Embryonic facial prominence (tissue), 1 donor: ENCODE data around the gene GOT1.

ENCODE experiments used
- DNase-seq: peaks from one replicate; pipeline ENCODE4 v3.0.0-alpha.2; 2016; ENCODE audit errors: extremely low spot score

GOT1 gene

DNA sequence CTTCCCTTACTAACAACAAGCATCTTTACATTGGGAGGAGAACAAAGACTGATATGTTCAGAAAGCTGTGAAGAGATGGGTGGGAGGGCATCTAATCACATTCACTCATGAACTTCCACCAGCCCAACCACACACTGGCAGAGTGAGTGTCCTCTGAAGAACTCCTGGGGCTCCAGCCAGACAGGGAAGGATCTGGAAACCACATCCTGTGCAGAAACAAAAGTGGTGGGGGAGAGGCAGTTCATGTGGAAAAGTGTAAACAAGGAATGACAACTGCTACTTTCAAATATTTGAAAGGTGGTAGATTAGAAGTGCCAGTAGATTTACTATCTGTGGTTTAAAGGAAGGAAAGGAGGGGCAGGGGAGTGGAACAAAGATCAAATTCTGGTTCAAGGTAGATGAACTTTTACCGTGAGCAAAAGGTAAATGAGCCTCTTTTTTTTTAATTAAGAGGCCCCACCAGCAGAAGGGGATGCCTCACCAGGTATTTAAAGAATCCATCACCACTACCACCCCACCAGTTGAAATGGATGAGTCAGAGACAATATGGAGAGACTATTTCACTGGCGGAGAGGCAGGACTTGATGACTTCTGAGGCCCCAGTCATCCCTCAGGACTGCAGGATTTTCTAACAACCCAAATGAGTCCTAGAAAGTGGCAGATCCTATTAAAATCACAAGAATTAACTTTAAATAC, 34.5 kb downstream of the GOT1 start:
- no peak for DNase-seq

DNA sequence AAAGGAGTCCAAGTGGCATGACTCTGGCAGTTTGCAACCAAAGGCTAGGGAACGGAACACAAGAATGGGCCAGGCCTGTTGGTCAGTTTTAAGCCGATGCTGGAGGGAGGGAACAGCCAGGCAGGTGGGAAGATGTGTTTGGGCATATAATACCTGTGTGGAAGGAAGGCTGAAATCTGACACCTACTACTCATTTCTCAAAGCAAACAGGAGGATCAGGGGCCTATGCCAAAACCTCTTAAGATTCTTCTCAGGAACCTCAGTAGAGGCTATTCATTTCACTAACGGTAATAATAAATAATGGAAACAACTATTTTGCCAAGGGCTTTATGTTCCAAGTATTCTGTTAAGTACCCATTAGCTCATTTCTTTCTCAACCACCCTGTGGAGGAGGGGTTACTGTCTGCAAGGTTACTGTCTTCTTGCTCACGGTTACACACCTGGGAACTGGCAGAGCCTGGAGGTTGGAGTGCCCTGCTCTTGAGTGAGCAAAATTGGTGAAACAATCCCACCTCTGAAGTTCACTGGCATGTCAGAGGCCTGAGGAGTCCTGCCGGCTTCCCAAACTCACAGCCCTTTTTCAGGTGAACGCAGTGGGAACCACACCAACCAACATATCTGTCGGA, 35.5 kb downstream of the GOT1 start:
- DNase-seq = no peak

DNA sequence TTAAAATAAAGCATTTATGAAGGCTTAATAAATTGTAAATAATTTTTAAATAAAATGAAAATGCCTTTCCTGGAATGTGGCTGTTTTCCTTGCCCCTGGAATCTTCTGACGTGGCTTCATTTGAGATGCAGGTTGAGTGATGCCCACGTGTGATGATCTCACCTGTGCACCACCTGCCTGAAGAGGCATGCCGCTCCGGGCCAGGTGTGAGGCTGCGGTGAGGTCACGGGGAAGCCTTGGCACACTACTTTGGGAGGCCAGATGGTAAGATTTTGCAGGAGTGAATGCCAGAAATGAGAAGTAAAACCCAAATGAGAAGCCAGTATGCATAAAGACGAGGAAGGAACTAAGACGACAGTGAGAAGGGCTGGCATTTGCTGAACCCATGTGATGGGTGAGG, 36.2 kb downstream of the GOT1 start:
- no peak for DNase-seq

DNA sequence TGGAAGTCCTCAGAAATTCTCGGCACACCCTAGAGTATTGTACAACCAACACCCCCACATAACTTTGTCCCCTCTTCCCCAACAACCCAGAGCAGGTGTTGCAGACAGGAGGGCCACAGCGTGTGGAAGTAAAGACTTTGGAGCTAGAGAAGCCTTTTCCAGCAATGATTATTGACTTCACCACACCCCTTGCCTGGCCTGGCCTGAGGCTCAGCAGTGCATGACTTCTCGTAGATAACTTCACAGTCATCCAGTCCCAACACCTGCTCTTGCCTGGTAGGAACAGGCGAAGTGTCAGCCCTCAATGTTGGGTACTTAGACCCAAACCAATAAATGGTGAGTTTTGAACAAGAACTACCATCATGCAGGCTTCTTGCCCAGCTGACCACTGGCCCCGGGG, 36.7 kb downstream of the GOT1 start:
- DNase-seq = no peak

DNA sequence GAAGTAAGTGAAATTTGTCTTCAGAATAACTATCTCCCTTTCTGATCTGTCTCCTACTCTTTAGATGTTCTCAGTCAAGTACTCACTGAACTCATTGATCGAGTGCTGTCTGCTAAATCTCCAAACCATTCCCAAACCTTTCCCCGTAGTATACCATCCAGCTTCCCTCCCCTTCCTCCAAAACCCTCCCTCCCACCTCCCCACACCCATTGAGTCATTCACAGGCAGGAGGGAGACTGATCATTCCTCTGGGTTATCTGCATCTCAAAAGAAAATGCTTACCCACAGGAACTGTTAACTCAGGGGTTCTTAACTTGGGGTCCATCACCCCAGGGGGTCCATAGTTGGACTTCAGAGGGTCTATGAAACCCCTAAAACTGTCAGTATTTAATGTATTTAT, 37.4 kb downstream of the GOT1 start:
- no peak for DNase-seq

DNA sequence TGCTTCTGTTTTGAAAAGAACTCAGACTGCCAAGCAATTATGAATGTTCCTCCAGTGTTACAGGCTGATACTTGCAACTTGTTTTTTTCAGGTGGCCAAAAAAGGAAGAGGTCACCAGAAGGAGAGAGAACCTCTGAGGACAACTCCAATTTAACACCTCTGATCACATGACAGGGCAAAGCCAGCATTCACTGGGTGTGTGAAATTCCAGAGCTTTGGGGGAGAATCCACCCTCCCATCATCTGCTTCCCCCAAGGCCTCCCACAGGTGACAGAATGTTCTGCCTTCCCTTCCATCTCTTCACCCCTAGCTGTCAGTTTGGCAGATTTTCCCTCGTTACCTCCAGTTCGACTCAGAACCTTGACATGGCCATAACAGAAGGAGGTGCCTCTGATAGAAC, 39.1 kb downstream of the GOT1 start:
- no peak for DNase-seq

DNA sequence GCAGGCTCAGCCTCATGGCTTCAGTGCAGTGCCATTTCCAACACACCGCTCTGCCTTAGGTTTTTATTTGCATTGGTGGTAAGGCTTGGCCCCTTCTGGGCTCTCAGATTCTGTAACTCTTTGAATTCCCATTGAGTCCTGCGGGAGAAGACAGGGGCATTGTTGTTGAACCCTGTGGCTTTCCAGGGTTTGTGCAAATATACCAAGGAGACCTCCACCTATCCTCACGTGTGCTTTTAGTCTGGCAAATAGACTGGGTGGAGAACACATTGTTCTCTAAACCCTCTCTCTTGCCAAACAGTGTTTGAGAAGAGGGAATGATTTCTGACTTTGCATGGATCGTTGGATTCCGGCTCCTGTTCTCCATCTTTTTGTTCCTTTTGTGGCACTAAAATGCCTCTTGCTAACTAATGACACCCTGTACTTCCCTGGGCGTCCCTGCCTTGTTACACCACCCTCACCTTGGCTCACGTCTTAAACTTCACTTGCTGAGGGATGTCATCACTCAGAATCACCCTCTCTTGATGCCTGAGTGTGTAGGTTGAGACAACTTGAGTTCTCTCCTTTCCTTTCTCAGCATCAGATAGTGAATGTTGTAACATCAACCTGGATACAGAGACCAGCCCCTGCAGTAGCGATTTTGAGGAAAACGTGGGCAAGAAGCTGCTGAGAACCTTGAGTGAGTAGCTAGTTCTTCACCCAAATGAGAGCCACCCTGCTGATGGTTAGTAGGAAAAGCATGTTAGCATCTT, 40.5 kb downstream of the GOT1 start:
- DNase-seq = no peak

DNA sequence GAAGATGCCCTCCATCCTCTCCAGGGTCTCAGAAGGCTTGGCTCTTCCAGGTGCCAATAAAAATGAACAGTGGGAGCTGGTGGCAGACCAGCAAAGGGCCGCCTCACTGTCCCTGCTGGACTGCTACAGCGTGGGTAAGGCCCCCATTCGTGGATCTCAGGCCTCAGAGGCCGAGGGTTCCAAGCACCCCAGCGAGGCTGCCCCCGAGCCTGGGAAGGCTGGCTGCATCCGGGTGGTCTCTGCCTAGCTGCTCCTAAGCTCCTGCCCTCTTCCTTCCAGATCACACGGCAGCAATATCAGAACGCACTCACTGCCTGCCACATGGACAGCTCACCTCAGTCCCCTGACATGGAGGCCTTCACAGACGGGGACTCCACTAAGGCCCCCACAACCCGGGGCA, 42.9 kb downstream of the GOT1 start:
- DNase-seq = no peak

DNA sequence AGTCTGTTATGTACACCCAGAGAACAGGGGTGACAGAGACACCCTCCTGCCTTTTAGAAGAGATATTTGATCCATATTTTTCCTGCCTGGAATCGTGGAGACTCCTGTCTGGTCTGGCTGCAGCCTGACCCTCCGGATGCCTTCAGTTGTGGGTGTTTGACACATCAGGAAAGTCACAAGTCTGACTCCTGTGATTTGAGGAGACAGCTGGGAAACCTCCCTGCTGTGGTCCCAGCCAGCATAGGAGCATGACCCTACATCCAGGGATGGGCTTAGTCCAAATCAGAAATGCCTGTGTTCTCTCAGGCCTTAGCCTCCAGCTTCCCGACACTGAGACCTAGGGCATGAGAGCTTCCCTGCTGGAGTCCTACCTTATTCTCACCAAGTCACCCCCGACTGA, 43.4 kb downstream of the GOT1 start:
- no peak for DNase-seq

DNA sequence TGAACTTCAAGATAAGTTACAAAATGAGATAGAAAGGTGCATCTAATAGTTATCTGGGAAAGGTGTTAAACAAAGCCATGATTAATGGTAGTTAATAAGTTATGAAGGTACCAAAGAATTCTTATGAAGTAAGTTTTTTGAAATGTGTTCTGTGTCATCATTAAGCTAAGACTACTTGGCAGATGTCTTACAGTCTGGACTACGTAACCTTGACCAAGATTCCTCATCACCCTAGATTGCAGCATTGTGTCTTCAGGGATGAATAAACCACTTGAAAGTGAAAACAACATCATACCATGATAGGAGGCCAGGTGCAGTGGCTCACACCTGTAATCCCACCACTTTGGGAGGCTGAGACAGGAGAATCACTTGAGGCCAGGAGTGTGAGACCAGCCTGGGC, 48.2 kb downstream of the GOT1 start:
- no peak for DNase-seq

DNA sequence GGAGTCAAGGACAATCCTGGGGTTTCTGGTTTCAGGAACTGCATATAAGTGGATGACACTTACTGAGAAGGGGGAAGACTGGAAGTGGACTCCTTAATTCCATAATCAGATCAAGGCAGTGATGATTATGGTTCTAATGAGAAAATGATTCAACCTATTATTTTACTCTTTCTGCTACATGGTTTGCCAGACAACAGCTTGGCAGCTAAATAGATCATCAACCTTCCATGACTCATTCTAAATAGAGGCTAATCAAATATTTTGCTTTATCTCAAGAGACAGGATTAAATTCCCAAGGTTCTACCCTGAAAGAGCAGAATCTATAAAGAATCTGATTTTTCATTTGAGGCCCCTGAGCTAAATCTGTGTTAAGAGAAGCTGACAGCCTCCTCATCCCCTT, 55.0 kb downstream of the GOT1 start:
- no peak for DNase-seq

DNA sequence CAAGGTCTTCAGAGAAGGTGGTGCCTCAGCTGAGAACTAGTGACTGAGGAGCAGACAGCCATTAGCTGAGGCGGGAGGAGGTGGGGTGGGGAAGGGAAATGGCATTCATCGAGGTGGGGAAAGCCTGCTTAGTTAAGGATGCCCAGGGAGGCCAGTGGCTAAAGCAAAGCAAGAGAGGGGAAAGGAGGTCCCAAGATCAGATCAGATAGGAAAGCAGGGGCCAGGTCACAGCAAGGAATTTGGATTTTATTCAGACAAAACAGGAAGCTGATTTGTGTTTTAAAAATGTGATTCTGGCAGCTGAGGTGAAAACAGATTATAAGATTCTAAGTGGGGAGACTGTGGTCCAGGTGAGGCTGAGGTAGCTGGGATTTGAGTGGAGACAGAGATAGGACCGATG, 55.5 kb downstream of the GOT1 start:
- no peak for DNase-seq

DNA sequence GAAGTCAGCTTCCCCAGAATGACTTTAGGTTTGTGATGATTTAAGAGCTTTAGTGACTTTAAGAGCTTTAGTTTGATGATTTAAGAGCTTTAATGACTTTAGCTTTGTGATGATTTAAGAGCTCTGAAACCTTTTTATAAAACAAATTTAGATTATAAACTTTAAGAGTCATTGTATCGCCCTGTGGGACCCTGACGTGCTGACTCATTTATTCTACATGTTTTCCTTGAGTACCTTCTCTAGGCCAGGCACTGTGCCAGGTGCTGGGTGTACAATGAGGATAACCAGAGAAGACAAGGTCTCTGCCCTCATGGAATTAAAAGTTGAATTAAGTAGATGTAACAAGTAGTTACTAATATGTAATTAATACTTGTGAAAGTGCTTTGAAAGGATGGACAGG, 55.9 kb downstream of the GOT1 start:
- no peak for DNase-seq

DNA sequence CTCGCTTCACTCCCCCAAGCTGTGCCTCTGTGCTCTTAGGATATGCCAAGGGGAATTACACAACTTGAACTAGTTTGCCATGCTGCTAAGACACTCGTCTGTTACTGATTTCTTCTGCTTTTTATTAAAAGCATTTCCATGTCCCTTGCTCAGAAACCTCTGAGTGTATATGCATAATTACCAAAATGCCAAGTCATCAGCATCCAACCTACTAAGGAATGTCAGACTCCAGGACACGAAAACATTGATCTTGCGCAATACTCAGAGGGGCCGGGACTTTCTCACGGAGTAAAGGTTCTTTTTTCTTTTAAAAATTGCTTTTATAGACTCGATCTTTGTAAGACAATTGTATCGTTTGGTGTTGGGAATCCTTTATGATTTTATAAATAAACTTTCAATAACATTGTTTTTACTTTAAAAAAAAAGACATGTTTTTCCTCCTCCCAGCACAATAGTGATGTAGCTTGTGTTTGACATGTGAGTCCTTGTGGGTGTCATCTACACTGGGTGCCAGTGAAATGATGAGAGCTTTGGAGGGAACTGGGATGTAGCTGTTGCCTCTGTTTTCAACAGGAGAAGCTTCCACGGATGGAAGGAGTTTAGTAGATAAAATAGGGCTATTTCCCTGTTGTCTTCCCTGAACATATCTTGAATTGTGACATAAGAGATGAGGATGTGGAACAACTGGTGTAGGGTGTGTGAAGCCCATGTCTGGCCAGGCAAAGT, 57.7 kb downstream of the GOT1 start:
- peak; percentile 45 for DNase-seq

DNA sequence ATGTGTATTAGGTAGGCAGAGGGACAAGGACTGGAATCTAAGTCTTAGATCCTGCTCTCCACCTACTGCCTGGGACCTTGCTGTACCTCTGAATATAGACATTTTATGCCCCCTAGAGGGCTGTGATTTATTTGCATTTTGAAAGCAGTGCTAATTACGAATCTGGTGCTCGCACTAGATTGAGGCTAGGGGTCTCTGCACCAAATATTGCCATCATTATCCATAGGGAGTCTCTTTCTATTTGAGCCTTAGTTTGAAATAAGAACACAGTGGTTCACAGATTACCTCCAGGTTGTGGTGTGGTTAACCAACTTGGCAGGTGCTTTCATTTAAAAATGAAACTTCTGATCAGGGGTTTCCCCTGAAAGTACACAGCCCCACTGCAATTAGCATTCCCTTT, 59.4 kb downstream of the GOT1 start:
- no peak for DNase-seq

DNA sequence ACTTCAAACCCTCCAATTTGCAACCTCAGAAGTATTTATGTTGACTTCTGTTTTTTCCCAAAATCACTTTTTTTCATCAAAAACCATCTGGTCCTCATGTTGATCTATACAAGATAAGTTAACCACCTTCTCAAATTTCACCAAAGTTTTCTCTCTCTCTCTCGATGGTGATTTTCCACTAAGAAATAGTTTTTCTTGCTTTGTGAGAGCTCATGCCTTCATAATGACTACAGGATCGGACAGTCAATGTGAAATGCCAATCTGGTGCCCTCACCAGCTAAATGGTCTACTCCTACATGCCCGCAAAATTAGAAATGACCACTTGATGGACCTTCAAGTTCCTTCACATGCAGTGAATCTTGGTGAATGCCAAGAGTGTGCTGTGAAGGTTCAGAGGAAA, 60.9 kb downstream of the GOT1 start:
- no peak for DNase-seq

DNA sequence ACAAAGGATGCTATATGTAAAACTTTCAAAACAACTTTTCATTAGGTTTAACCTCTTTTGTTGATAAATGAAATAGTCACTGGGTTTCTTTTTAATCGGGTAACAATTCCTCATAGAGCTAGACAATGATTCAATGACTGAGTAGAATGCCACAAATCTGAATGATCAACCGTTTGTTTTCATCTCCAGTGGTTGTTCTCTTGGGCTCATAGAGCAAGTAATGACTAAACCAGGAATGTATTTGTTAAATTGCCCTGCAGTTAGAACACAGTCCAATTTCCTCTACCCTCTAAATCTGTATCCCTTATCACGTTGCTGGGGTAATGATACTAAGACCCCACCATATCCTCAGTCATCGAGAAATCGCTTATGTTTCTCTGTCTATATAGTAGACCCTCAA, 61.3 kb downstream of the GOT1 start:
- no peak for DNase-seq

DNA sequence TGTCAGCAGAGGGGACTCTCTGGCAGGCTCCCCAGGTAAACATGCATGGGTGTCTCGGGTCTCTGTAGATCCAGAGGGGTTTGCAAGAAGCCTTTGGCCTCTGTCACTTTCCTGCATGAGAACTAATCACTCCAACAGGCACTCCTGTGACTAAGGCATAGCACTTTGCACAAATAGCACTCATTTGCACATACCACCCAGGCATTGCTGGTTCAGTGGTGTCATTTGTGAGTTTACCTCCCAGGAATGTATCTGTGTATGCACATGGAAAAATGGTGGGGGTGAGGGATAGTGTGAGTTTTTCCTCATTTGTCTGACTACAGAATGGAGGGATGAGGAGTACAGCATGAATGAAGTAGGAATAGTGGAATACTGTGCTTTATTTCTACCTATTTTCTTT, 61.8 kb downstream of the GOT1 start:
- DNase-seq = no peak

DNA sequence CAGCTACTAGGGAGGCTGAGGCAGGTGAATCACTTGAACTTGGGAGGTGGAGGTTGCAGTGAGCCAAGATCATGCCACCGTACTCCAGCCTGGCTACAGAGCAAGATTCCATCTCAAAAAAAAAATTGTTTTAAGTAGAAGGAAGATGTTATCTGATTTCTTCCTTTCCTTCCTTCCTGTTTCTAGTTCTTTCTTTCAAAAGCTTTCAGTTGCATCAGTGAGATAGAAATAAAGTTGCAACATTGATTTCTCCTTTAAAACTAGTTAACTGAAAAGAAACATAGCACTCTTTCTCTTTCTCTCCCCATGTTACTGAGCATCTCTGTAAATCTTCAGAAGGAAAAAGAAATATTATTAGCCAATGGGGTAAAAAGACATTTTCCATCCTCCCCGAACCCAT, 63.8 kb downstream of the GOT1 start:
- DNase-seq = no peak

DNA sequence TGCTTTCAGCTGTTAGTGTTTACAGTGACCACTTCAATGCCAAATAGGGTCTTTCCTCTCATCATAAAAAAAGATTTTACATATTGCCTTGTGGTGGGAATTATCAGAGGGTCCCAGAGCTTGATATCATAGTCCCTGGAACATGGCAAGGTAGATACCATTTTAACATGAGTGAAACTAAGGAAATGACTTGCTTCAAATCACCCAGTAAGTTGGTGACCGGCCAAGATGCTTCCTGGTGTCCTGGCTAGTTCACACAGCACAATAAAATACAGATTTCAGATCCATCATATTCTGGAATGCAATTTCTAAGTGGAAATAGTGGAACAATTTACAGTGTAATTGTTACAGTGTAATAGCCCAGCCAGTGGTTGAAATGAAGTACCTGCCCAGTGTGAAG, 64.7 kb downstream of the GOT1 start:
- no peak for DNase-seq

DNA sequence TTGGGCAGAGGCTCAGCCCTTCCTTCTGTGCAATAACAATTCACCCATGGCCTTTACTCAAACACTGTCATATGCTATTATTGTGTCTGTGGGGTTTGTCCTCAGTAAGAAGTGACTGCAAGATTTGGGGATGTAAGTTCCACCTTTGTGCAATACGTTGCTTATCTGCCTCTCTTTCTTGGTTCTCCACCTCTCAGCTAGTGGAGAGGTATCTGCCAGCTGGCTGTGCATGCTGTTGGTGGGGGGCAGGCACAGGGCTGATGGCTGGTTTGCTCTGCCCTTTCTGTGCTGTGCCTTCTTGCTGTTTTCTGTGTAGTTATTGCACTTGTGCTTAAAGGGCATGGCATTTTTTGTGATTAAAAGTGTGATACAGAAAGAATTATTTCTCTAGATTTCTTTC, 65.1 kb downstream of the GOT1 start:
- no peak for DNase-seq

DNA sequence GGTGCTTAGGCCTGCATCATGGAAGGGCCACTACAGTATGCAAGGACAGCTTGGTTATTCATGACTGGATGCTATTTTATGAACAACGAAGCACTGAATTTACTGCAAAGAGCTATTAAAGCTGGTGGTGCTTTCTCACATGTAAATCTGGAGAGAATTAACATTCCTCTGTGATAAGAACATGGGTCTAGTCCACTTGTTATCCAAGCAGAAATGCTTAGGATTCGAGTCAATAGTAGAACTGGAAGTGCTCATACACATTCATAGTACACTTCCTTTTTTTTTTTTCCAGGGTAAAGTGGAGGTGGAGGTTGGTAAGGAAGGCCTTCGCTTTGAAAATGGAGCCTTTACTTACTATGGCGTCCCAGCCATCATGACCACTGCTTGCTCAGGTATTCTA, 66.3 kb downstream of the GOT1 start:
- no peak for DNase-seq

DNA sequence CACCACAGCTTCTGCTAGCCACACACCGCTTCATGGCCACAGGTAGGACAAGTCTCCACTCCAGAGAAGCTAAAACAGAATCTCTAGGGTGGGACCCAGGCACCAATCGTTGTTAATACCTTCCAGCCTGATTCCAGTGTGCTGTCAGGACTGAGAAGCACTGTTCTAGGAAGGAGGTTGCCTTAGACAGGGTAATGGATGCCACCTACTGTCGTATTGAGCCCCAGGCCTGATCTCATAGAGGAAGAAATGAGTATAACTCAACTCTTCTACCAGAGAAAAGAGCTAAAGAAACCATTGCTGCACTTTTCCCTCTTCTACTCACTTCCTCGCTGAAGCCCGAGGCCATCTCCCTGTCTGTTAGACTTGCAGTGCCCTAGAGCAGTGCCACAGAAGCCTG, 69.5 kb downstream of the GOT1 start:
- DNase-seq = no peak
